KOPT-K1 (cell line): Measurements from ENCODE around the gene SNCB.

Experiments used
- H3K27ac ChIP-seq: fragments of 200-600 bp; sonication (generic); 2 replicates; pipeline ENCODE4 v1.5.1; 2016; ENCODE audit warnings: antibody characterized with exemption, mild to moderate bottlenecking, low read depth, low read length; ENCODE audit not compliant: poor library complexity, severe bottlenecking
- H3K36me3 ChIP-seq: fragments of 200-600 bp; sonication (generic); 2 replicates; pipeline ENCODE4 v1.5.1; 2017; ENCODE audit warnings: antibody characterized with exemption, mild to moderate bottlenecking, low read length, moderate library complexity; ENCODE audit not compliant: insufficient read depth
- H3K9me3 ChIP-seq: fragments of 200-600 bp; sonication (generic); 2 replicates; pipeline ENCODE4 v1.5.1; 2017; ENCODE audit warnings: antibody characterized with exemption, low read length, mild to moderate bottlenecking; ENCODE audit not compliant: insufficient read depth, poor library complexity, severe bottlenecking

Gene SNCB

GRCh38 chr5:176629853-176630680 is at the start of gene SNCB, which contains the start of gene EIF4E1B:
TSS of gene SNCB (minus strand) at chr5:176630534. CDS start at chr5:176629654, 880 bp downstream.
TSS of gene EIF4E1B (plus strand) at chr5:176630675. CDS start at chr5:176642788, 12,113 bp downstream.
- no peaks in the 10 kb centered on the region for H3K36me3 ChIP-seq
- H3K9me3 ChIP-seq = no peaks in the 10 kb centered on the region
- no peak within 1 kb of the TSS for H3K27ac ChIP-seq

- peaks cover under 1% of the 10 kb centered on the region for H3K9me3 ChIP-seq
- H3K36me3 ChIP-seq = no peaks in the 10 kb centered on the region
- H3K27ac ChIP-seq = no peak overlapping the region
Observed at GRCh38 chr5:176679365-176680225, 49.3 kb upstream of the SNCB start.

DNA sequence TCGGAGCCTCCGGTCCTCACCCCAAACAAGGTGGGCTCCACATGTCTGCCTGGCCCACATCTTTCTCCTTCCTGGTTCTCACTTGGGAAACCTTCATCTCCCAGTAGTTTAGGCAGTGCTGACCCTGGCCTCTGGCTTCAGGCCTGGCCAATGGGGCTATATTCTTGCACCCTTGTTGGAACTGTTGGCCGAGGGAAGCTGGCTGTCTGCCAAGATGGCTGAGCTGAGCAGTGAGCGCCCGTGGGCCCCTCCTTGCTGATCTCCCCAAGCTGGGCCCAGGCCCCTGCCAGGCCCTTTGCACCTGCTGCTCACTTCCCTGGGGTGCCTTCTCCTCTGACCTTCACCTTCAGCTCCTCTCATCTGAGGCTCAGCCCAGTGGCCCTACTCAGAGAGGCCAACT is 48.2 kb upstream of the SNCB start:
- Histone ChIP-seq H3K9me3 (no peaks in the 10 kb centered on the region), H3K27ac (no peak overlapping the region), H3K36me3 (no peaks in the 10 kb centered on the region)

DNA sequence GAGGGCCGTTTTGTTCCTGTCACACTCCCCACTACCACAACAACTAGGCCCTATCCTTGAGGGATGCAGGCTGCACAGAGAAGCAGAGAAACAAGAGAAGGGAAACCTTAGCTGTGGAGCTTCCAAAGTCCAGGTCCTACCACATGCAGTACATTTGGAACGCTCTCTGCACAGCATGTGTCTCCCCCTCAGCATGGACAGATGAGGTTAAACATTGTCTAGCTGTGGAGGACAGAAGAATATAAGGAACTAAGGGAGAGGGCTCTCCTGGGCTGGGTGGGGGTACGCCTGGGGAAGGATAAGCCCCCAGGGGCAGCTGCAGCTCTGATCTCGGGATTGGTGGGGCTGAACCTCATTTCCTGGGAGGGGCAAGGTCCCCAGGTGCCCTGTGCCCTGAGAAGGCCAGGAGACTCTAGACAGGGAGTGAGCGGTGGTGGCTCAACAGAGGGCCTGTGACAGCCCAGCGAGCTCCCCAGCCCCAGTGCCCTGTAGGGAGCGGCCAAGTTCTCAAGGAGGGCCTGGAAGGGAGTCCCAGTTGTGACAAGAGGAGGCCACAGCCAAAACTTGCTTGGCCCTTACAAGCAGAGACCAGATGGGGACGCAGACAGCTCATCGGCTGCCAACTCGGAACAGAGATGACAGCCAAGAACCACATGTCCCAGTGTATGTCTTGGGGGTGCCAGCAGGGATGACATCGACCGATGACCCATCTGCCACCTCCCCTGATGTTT is 47.0 kb upstream of the SNCB start:
- Histone ChIP-seq H3K27ac (no peak overlapping the region), H3K36me3 (no peaks in the 10 kb centered on the region), H3K9me3 (no peaks in the 10 kb centered on the region)

- no peak overlapping the region for H3K27ac ChIP-seq
- H3K36me3 ChIP-seq = no peaks in the 10 kb centered on the region
Observed at GRCh38 chr5:176676361-176676824, 46.1 kb upstream of the SNCB start.

GRCh38 chr5:176675676-176676360 is 45.5 kb upstream of the SNCB start:
- no peaks in the 10 kb centered on the region for H3K9me3 ChIP-seq
- H3K27ac ChIP-seq = no peak overlapping the region
- H3K36me3 ChIP-seq = no peaks in the 10 kb centered on the region

More at GRCh38 chr5:176676361-176676824, 46.1 kb upstream of the SNCB start:
- H3K9me3 ChIP-seq = no peaks in the 10 kb centered on the region

GRCh38 chr5:176674799-176675198 is 44.5 kb upstream of the SNCB start:
- Histone ChIP-seq H3K9me3 (no peaks in the 10 kb centered on the region), H3K27ac (no peak overlapping the region), H3K36me3 (no peaks in the 10 kb centered on the region)

DNA sequence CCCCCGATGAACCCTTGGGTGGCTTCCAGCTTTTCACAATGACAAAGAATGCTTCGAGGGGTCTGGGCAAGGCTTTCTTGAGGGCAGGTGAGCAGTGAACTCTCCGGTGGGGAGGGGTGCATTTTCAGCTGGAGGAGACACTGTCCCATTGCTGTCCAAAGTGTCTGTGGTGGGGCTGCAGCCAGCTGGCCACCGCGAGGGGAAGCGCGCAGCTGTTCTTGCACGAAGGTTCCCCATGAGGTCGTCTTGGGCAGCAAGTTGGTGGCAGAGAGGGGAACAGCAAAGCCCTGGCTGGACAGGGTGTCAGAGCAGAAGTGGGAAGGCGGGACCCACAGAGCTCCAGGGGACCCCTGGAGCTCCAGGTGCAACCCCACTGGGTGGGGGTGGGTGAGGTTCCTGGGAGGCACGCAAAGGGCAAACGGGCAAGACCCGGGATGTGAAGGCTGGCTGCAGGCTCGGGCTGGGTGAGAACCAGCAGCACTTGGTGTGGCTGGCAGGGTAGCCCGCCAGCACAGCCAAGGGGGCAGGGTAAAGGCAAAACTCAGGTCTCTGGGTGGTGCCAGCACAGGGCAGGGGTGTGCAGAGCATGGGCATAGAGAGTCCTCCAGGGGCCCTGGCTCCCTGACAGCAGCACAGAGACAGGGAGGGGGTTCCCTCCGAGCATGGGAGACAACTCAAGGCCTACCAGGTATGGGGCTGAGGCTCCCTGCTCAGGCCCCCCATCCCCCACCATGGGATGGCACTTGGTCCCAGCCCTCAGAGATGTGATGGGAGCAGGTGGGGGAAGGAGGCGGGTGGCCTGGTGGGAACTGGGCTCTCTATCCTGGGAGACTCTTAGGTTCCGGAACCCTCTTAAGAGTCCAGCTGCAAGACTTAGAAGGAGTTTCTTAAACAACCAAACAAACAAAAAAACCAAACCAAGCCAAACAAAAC is 43.6 kb upstream of the SNCB start:
- Histone ChIP-seq H3K9me3 (no peaks in the 10 kb centered on the region), H3K27ac (no peak overlapping the region), H3K36me3 (no peaks in the 10 kb centered on the region)

DNA sequence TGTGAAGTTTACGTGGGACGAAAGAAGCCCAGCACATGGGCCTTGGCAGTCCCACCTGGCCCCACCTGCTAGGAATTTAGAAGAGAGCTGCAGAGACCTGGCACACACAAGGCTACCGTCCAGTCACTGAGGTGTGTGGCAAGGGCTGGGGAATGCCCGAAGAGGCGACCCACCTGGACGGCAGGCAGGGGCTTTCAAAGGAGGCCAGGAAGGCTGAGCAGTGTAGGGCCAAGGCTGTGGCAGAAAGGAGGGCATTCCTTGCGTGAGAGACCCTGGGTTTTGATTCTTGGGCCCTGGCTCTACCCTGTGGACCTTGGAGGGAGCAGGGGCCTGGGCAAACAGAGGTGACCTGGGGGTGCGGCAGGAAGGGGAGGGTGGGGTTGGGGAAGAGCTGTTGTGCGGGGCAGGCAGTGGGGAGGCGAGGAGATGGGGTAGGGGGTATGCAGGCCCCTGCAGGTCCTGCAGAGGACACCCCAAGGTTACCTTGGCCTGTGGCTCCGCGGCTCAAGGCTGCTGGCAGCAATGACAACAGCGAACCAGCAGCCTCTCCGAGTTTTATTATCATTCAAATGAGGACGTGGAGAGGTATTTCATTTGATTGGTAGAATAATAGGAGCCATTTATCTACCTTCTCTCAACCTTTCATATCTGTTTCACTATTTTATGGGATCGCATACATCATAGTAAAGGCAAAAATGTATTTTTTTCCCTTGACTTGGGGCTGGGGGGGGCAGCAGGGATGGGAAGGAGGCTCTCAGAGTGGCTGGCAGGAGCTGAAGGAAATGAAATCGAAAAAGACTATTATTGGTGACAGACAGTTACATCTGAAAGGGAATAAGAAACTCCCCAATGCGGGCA is 41.8 kb upstream of the SNCB start:
- Histone ChIP-seq H3K36me3 (no peaks in the 10 kb centered on the region), H3K27ac (no peak overlapping the region), H3K9me3 (no peaks in the 10 kb centered on the region)

DNA sequence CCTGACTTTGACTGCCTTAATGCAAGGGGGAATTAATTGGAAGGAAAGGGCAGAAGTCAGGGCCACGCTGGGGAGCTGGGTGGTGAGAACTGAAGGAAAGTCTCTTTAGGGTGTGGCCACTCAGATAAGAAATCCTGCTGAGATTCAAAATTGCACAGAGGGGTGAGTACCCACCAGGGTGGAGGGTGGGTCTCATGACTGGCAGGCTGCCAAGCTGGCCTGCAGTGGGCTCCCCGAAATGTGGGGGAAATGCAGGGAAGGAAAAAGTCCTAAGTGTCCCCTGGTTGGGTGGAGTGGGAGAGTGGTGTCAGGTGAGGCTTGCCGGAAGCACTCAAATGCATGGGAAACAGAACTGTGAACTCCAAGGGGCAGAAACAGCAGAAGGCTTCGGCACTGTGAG is 41.1 kb upstream of the SNCB start:
- Histone ChIP-seq H3K27ac (no peak overlapping the region), H3K36me3 (no peaks in the 10 kb centered on the region), H3K9me3 (no peaks in the 10 kb centered on the region)

DNA sequence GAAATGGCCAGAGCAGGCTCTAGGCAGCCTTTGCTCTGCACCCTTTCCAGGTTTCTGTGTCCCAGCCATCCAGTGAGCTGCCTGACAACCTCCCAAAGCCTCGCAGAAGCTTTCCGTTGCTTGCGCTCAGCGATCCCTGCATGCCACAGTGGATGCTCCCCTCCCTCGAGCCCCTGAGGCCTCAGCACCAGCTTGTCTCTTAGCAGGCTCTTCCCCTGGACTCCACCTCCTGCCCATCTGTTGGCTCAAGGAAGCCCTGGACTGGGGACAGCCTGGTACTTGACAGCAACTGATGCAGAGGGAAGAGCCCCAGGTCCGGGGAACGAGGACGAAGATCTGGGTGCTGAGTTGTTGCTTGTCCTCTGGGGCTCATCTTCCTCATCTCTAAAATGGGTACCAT is 40.1 kb upstream of the SNCB start:
- Histone ChIP-seq H3K36me3 (no peaks in the 10 kb centered on the region), H3K9me3 (no peaks in the 10 kb centered on the region), H3K27ac (no peak overlapping the region)

GRCh38 chr5:176667637-176668036 is 37.3 kb upstream of the SNCB start:
- Histone ChIP-seq H3K27ac (no peak overlapping the region), H3K36me3 (no peaks in the 10 kb centered on the region), H3K9me3 (no peaks in the 10 kb centered on the region)

DNA sequence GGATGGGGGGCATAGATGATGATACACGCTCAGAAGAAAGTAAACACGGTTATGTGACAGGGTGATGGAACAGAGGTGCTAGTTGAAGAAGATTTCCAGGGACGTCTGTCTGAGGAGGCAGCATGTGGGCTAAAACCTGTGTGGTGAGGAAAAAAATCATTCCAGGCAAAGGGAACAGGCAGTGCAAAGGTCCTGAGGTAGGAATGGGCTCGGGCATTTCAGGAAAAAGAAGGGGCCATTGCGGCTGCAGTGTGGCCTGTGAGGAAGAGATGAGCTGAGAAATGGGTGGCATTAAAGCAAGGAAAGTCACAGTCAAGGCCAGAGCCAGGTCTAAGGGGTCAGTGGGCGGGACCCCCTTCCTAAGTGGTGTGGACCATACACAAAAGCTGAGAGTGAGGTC is 35.2 kb upstream of the SNCB start:
- no peaks in the 10 kb centered on the region for H3K36me3 ChIP-seq
- H3K9me3 ChIP-seq = no peaks in the 10 kb centered on the region
- no peak overlapping the region for H3K27ac ChIP-seq
